HepG2 (cell line): ENCODE data around the gene CFAP61. TPM values are rescaled to one million over a fixed set of nuclear protein-coding genes. Genes with fewer than 3 reads are reported as not detected.

Source experiments
- ATAC-seq: fragments of 200-7000 bp; cut with Tn5 transposase; 3 replicates; pipeline ENCODE4 v1.9.1; 2020; ENCODE audit warnings: mild to moderate bottlenecking, moderate library complexity
- BruUV-seq: library from RNA; stranded (reverse); fragments of 400-500 nt; replicated peaks from 2 replicates; lab custom pipeline; 2021; lab: Mats Ljungman, UMichigan
- CTCF ChIA-PET: fragments of 300-600 bp; formaldehyde crosslinking; extraction: SDS; loops from one replicate; lab custom pipeline; 2021; ENCODE audit warnings: low total read pairs, inconsistent platforms, low intra/inter-chr PET ratio; lab: Yijun Ruan, JAX
- POLR2A ChIA-PET: fragments of 350-600 bp; sonication (Branson Sonifier 250); formaldehyde crosslinking; loops from one replicate; lab custom pipeline; 2020; ENCODE audit warnings: antibody characterized with exemption, inconsistent platforms; lab: Yijun Ruan, JAX
- DNase-seq: peaks from one replicate; pipeline ENCODE4 v3.0.0-alpha.2; 2015; ENCODE audit warnings: low spot score
- FAIRE-seq: peaks from 3 replicates; lab custom pipeline; 2011; peaks lifted over from hg19 to GRCh38; lab: Jason Lieb, UNC
- H2AFZ ChIP-seq: one replicate; pipeline ENCODE4 v1.6.1; 2011; ENCODE audit warnings: low read length, inconsistent platforms
- H3K27ac ChIP-seq: fragments of 300-600 bp; 3 replicates; pipeline ENCODE4 v1.8.0; 2011; ENCODE audit warnings: mixed run types, mild to moderate bottlenecking, mixed read lengths, low read length, inconsistent platforms; ENCODE audit not compliant: insufficient read depth; ENCODE audit errors: extremely low read length
- H3K27me3 ChIP-seq, 2 experiments: fragments of 200-600 bp in 1 of 2; 2 replicates in 1 of 2; 3 replicates in 1 of 2; pipeline versions ENCODE4 v1.6.0 to v1.8.0; 2011; ENCODE audit warnings: low read length in 2 of 2, mild to moderate bottlenecking in 2 of 2, moderate library complexity in 2 of 2, inconsistent platforms in 1 of 2; ENCODE audit not compliant: insufficient read depth in 2 of 2, control insufficient read depth in 1 of 2
- H3K36me3 ChIP-seq, 2 experiments: fragments of 200-600 bp in 1 of 2; replicated peaks in 1 of 2; 2 replicates in 1 of 2; 3 replicates in 1 of 2; pipeline versions ENCODE4 v1.5.1 to v1.8.0; 2011; ENCODE audit warnings: low read length in 2 of 2, inconsistent platforms in 1 of 2; ENCODE audit not compliant: insufficient read depth in 2 of 2, control insufficient read depth in 1 of 2
- H3K4me1 ChIP-seq: 2 replicates; pipeline ENCODE4 v1.5.1; 2012; ENCODE audit warnings: low read length, inconsistent platforms; ENCODE audit not compliant: insufficient read depth
- H3K4me2 ChIP-seq: 2 replicates; pipeline ENCODE4 v1.6.0; 2011; ENCODE audit warnings: low read depth, low read length, inconsistent platforms
- H3K4me3 ChIP-seq, 3 experiments: fragments of 200-600 bp in 1 of 3; sonication (generic), shearing (Covaris generic) in 1 of 3; replicated peaks in 1 of 3; 2 replicates each; pipeline ENCODE4 v1.5.1; 2011 to 2016; ENCODE audit warnings: low read length in 3 of 3, inconsistent platforms in 2 of 3, low read depth in 2 of 3, mild to moderate bottlenecking in 2 of 3, control low read depth in 1 of 3, mixed read lengths in 1 of 3; ENCODE audit not compliant: insufficient read depth in 1 of 3
- H3K79me2 ChIP-seq: one replicate; pipeline ENCODE4 v1.6.1; 2011; ENCODE audit warnings: low read length, inconsistent platforms; ENCODE audit not compliant: insufficient read depth
- H3K9ac ChIP-seq: 2 replicates; pipeline ENCODE4 v1.6.0; 2011; ENCODE audit warnings: mild to moderate bottlenecking, low read depth, low read length, inconsistent platforms; ENCODE audit not compliant: insufficient read depth
- H3K9me3 ChIP-seq: 2 replicates; pipeline ENCODE4 v1.5.1; 2012; ENCODE audit warnings: mild to moderate bottlenecking, low read length
- H4K20me1 ChIP-seq: 2 replicates; pipeline ENCODE4 v1.6.0; 2011; ENCODE audit warnings: inconsistent platforms, mild to moderate bottlenecking, low read length, moderate library complexity; ENCODE audit not compliant: insufficient read depth
- CEBPB ChIP-seq: IDR thresholded peaks from 2 replicates; pipeline ENCODE4 v1.6.1; 2011; ENCODE audit warnings: low read depth, low read length, improper control_type of control experiment, borderline replicate concordance
- POLR2A ChIP-seq, 2 experiments: IDR thresholded peaks; 2 replicates each; pipeline ENCODE4 v1.6.1; 2011; ENCODE audit warnings: low read depth in 2 of 2, low read length in 2 of 2, mild to moderate bottlenecking in 1 of 2, moderate library complexity in 1 of 2; ENCODE audit not compliant: insufficient read depth in 1 of 2
- RBFOX2 ChIP-seq: fragments of 200-400 bp; formaldehyde crosslinking; IDR thresholded peaks from 2 replicates; pipeline ENCODE4 v1.6.1; 2017; ENCODE audit warnings: low read depth, mild to moderate bottlenecking, low read length
- ZNF224 ChIP-seq: sonication (generic); formaldehyde crosslinking; IDR thresholded peaks from 2 replicates; pipeline ENCODE4 v1.5.0; 2020; ENCODE audit warnings: mild to moderate bottlenecking, missing genetic modification reagents
- ZNF615 ChIP-seq: sonication (generic); formaldehyde crosslinking; IDR thresholded peaks from 2 replicates; pipeline ENCODE4 v1.5.0; 2020; ENCODE audit warnings: mild to moderate bottlenecking, missing genetic modification reagents, borderline replicate concordance
- whole genome bisulfite sequencing: methylation state at CpG from one replicate; pipeline ENCODE4 v1.1.6; 2017; ENCODE audit warnings: low lambda C conversion rate; 5-methylcytosine and 5-hydroxymethylcytosine counted together
- in situ Hi-C: cut with HindIII; loops from 2 replicates; pipeline ENCODE4 v1.10.0; 2017; ENCODE audit warnings: low pct_unique_long_range_greater_than_20kb; ENCODE audit not compliant: extremely low pct_ligation_motif_present
- intact Hi-C: fragments of 100-400 bp; cut with micrococcal nuclease; formaldehyde crosslinking; loops from one replicate; pipeline ENCODE4 v1.10.0; 2022; ENCODE audit not compliant: unreplicated experiment
- polyA plus RNA-seq, 8 experiments: library from polyadenylated mRNA; depleted of rRNA in 3 of 8; stranded (reverse) in 7 of 8; unstranded in 1 of 8; fragments of >200 nt; fragmentation: Illumina TruSeq in 4 of 8; extraction: Trizol in 4 of 8; gene quantifications; 2 replicates each; pipeline versions ENCODE4 v1.2.1 to v1.2.3, GENCODE V29; 2011 to 2016; ENCODE audit warnings: low read depth in 4 of 8, missing spikeins in 1 of 8, mixed read lengths in 1 of 8; ENCODE audit not compliant: insufficient read depth in 1 of 8
- total RNA-seq, 5 experiments: library from RNA; depleted of rRNA; stranded (reverse); fragments of >200 nt; fragmentation: Illumina TruSeq; extraction: Trizol; gene quantifications; 2 replicates each; pipeline ENCODE4 v1.2.3, GENCODE V29; 2016; ENCODE audit warnings: low read depth in 1 of 5
- TF ChIP-seq, protein P1 (sequence below): sonication (generic); formaldehyde crosslinking; IDR thresholded peaks from 2 replicates; pipeline ENCODE4 v1.5.0; 2020; ENCODE audit warnings: missing genetic modification reagents

The CFAP61 gene
- total and polyA plus RNA-seq, 2 of the 13 experiments (the other 11 are each of a cell fraction or from before 2014, with no cell fraction given) = 0.27 TPM; not detected in 1

DNA sequence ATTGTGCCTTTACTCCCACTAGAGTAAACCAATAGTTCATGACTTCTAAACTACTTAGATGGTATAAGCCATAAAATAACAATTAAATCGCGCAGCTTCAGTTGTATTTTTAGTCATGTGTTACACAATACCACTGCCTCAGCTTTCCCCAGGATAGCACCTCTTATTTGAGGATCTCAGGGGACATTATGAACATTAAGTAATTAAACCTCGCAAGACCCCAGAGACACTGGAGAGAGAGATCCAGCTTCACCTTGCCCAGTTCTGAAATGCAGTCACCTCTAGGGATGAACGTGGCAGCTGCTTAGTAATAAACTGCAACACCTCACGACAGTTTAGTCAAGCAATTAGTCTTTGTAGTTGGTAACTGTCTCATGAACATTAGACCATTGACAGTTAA lies 87.1 kb downstream of the CFAP61 start:
- Histone ChIP-seq H3K27ac (no peak overlapping the region), H3K4me1 (no peaks in the 10 kb centered on the region), H3K36me3 (no peaks in the 10 kb centered on the region), H3K9me3 (no peaks in the 10 kb centered on the region), H3K9ac (no peak overlapping the region), H3K27me3 (peaks cover 0 to 4% of the 10 kb centered on the region in 2 experiments; a peak in 1 of 5 replicates), H3K4me3 (no peak overlapping the region), H4K20me1 (no peaks in the 10 kb centered on the region), H3K4me2 (no peak overlapping the region), H3K79me2 (no peaks in the 10 kb centered on the region), H2AFZ (no peak overlapping the region)
- POLR2A ChIA-PET = no interaction called here
- 45% methylated on average over 5 of the region's 5 CpGs for WGBS
- no TSS peak for BruUV-seq
- intact Hi-C loops (no loop called here), in situ Hi-C loops (no loop called here)
- ATAC-seq (no peak), FAIRE-seq (no peak), DNase-seq (no peak)
- TF ChIP-seq CEBPB (peak; percentile 56; the same call in 1 of the 2 replicates), ZNF224 (CRISPR knock-in tag) (no peak)
- CTCF ChIA-PET = no interaction called here

DNA sequence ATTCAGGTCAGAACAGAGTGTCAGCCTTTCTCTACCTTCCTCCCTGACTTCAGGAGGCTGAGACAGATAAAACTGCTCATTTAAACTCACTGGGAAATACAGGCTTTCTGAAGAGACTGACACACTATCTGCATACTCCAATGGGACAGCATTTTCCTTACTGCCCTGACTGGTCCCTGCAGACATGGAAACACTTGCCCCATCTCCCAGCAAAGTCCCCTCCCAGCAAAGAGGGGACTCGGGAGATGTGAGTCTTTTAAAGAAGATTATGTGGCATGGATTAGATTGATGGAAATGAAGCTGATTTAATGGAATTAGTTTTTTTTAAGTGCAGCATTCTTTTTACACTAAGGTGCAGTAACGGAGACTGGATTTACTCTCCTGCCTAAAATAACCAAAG lies 90.8 kb downstream of the CFAP61 start:
- no peaks in the 10 kb centered on the region for H3K9me3 ChIP-seq
- TF ChIP-seq ZNF615 (CRISPR knock-in tag) (no peak), POLR2A (IDR thresholded peaks at IDR 0.05; ENCODE audit: insufficient read depth in 1 of 2, low read depth in 2 of 2, low read length in 2 of 2) (no peak), RBFOX2 (no peak)
- TF ChIP-seq, protein P1, sequence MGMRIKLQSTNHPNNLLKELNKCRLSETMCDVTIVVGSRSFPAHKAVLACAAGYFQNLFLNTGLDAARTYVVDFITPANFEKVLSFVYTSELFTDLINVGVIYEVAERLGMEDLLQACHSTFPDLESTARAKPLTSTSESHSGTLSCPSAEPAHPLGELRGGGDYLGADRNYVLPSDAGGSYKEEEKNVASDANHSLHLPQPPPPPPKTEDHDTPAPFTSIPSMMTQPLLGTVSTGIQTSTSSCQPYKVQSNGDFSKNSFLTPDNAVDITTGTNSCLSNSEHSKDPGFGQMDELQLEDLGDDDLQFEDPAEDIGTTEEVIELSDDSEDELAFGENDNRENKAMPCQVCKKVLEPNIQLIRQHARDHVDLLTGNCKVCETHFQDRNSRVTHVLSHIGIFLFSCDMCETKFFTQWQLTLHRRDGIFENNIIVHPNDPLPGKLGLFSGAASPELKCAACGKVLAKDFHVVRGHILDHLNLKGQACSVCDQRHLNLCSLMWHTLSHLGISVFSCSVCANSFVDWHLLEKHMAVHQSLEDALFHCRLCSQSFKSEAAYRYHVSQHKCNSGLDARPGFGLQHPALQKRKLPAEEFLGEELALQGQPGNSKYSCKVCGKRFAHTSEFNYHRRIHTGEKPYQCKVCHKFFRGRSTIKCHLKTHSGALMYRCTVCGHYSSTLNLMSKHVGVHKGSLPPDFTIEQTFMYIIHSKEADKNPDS (CRISPR knock-in tag) = no peak
- H2AFZ ChIP-seq = no peak overlapping the region
- intact Hi-C loops (no loop called here), in situ Hi-C loops (no loop called here)
- H3K9ac ChIP-seq = no peak overlapping the region
- no peak overlapping the region for H3K4me2 ChIP-seq
- FAIRE-seq (no peak), ATAC-seq (no peak), DNase-seq (no peak)
- no peaks in the 10 kb centered on the region for H3K36me3 ChIP-seq
- no peaks in the 10 kb centered on the region for H3K4me1 ChIP-seq
- peaks cover 0 to 4% of the 10 kb centered on the region in 2 experiments; a peak in 1 of 5 replicates for H3K27me3 ChIP-seq
- H3K4me3 ChIP-seq = no peak overlapping the region
- CTCF ChIA-PET = no interaction called here
- BruUV-seq = no TSS peak
- WGBS = 18% methylated on average over 2 of the region's 2 CpGs
- POLR2A ChIA-PET = no interaction called here
- no peaks in the 10 kb centered on the region for H4K20me1 ChIP-seq
- no peak overlapping the region for H3K27ac ChIP-seq
- H3K79me2 ChIP-seq = no peaks in the 10 kb centered on the region
